Measurements from ENCODE around the gene CCT6A.
"Not testable (repeated sequence)": the region's sequence is repeated elsewhere in the genome, so short reads cannot be mapped to it uniquely, and the experiment has no call there.

Gene CCT6A, protein sequence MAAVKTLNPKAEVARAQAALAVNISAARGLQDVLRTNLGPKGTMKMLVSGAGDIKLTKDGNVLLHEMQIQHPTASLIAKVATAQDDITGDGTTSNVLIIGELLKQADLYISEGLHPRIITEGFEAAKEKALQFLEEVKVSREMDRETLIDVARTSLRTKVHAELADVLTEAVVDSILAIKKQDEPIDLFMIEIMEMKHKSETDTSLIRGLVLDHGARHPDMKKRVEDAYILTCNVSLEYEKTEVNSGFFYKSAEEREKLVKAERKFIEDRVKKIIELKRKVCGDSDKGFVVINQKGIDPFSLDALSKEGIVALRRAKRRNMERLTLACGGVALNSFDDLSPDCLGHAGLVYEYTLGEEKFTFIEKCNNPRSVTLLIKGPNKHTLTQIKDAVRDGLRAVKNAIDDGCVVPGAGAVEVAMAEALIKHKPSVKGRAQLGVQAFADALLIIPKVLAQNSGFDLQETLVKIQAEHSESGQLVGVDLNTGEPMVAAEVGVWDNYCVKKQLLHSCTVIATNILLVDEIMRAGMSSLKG

GRCh38 chr7:56051339-56052191, at the start of gene CCT6A, which contains the start of gene PSPH:
CCT6A (plus strand) TSS chr7:56051765; CDS start chr7:56051849, 84 bp downstream.
PSPH (minus strand) TSS chr7:56051444; CDS start chr7:56021212, 30,232 bp downstream.
- peak; percentile 73 for DNase-seq

GRCh38 chr7:56003749-56004148, 47.8 kb upstream of the CCT6A start:
- DNase-seq, result no peak

DNA sequence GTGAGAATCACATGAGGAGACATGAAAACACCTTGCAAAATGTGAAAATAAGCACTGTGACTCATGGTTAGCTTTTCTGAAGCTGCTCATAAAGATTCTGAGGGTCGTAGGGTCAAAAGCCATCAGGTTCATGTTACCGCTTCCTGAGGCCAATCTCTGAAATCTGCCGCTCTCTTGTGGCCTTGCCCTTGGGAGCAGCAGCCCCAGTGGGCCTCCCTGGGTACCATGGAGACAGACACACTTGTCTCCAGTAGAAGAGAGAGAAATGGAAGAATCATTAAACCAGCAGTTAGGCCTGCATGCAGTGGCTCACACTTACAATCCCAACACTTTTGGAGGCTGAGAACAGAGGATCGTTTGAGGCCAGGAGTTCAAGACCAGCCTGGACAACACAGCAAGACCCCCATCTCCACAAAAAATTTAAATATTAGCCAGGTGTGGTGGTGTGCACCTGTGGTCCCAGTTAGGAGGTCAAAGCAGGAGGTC, 44.4 kb upstream of the CCT6A start:
- no peak for DNase-seq

DNA sequence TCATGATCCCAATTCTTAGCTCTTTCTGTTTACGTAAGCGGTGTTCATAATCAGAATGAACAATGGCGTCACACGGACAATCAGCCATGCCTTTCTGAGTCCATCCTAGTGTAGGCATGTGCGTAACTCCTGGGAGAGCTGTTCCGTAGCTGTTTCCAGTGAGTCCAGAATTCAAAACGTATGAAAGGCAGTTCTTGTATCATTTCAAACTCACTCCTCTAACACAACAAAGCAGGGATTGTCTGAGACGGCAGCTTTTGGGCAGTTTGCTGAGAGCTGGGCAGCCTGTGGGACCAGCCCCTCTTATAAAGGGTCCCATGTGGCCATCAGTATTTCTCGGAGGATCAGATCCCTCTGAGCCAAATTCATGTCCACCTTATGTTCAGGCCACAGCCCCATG, 43.7 kb upstream of the CCT6A start:
- no peak for DNase-seq

DNA sequence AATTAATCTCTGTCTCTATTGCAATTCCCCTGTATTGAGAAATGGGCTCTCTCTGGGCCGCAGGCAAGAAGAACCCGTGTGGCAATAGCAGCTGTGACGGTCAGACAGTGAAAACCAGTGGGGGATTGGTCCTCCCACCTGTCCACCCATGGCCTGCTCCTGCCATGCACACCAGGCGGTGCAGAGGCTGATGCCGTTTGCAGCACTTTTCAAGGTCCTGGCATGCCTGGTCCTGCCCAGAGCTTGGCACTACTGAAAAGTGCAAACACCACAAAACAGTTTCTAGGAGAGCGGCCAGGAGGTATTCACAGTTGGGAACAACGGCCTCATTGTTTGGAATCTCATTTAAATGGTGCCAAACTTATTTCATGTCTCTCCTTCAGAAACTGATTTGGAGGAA, 41.9 kb upstream of the CCT6A start:
- no peak for DNase-seq

DNA sequence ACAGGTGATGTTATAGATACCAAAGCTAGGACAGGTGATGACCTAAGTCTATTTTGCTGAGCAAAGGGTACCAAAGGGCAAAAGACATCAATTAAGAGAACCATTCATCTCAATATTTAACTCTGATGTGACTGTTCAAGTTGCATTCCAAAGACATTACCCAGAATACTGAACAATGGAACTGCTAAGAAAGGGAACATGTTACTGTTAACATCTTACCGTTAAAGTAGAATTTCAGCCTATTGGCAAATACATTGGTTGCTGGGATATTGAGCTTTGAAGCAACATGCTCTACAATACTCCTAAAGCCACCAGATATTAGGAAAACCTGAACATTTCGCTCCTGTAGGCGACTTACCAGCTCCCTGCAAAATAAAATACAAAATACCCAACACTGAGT, 34.5 kb upstream of the CCT6A start:
- DNase-seq, result not testable (repeated sequence)

DNA sequence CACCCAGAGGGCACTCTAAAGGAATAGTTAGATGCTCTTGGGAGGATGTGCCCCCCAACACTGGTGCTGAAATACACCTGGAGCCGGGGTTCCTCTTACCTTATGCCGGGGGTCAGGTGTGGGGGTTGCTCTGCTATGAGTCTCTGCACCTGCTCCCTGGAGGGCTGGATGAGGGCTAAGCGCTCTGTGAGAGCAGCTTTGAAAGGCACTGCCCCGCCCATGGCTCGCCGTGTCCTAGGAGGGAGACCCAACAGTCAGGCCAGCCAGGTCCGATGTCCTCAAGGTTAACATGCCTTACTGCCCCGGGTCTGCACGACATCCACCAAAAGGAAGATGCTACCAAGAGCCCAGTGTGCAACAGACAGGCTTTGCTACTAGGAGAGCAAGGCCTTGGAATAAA, 32.1 kb upstream of the CCT6A start:
- DNase-seq, result no peak

DNA sequence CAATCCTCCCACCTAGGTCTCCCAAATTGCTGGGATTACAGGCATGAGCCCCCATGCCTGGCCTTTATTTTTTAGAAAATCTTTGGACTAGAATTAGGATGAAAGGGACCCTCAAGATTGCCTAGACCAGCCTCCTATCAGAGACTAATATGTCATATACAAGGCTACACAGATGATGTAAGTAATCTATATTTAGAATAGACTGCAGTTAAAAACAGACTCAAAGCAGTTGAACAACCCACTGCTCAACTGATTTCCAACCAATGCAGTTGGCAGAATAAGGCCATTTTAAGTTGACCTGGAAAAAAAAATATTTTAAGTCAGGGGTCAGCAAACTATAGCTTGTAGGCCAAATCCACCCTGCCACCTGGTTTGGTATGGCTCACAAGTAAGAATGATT, 28.1 kb upstream of the CCT6A start:
- no peak for DNase-seq

GRCh38 chr7:56026538-56026937, 25.0 kb upstream of the CCT6A start:
- no peak for DNase-seq

DNA sequence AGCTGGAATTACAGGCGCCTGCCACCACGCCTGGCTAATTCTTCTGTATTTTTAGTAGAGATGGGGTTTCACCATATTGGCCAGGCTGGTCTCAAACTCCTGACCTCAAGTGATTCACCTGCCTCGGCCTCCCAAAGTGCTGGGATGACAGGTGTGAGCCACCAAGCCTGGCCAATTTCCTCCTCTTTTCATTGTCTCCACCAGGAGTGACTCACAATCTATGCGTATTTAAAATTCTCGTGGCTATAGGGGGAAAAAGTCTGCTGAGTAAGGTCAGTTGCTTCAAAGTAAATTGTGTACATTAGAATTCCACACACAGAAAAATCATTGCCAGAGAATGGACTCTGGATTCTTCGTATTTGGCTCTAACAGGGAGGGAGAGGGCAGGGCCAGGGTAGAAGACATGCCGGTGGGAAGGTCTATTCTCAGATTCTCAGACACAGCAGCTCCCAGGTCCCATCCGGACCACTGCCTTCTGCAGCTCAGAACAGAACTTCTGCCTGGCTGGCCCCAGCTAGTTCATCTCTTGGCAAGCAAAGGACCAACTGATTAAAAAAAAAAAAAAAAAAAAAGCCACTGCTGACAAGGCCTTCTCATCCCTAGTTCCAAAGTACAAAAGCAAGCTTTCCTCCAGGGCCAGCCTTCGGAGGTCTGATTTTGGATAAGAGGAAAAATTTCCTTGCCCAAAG, 22.5 kb upstream of the CCT6A start:
- no peak for DNase-seq

DNA sequence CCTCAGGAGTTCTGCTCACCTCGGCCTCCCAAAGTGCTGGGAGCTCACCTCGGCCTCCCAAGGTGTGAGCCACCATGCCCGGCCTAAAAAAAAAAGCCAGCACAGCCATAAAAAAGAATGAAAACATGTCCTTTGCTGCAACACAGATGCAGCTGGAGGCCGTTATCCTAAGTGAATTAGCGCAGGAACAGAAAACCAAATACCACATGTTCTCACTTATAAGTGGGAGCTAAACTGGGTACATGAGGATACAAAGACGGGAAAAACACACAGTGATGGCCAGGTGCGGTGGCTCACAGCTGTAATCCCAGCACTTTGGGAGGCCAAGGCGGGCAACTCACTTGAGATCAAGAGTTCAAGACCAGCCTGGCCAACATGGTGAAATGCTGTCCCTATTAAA, 21.2 kb upstream of the CCT6A start:
- DNase-seq, result no peak

GRCh38 chr7:56031556-56031955, 20.0 kb upstream of the CCT6A start:
- DNase-seq, result not testable (repeated sequence)

GRCh38 chr7:56032578-56032977, 19.0 kb upstream of the CCT6A start:
- DNase-seq, result not testable (repeated sequence)

GRCh38 chr7:56033671-56034432, 17.7 kb upstream of the CCT6A start:
- peak; percentile 51 for DNase-seq

GRCh38 chr7:56040730-56041129, 10.8 kb upstream of the CCT6A start:
- no peak for DNase-seq

- DNase-seq, result not testable (repeated sequence)
These were observed 5.8 kb upstream of the CCT6A start for GRCh38 chr7:56045758-56046157.

DNA sequence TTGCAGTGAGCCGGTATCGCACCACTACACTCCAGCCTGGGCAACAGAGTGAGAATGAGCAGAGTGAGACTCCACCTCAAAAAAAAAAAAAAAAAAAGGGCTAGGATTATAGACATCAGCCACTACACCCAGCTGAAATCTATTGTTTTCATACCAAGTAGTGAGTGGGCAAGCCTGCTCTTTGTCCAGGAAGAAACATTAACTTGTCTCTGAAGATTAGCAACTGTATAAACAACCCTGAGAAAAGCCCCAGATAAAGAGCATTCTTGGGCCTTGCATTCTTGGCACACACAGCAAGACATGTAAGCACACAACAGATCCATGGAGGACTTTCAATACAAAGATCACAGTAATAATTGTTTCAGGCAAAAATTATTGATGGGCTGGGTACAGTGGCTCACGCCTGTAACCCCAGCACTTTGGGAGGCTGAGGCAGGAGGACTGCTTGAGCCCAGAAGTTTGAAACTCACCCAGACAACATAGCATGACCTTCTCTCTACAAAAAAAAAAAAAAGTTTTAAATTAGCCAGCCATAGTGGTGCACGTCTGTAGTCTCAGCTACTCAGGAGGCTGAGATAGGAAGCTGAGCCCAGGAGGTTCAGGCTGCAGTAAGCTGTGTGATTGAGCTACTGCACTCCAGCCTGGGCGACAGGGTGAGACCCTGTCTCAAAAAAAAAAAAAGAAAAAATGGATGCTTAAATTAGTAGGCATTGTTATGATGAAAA, 4.7 kb upstream of the CCT6A start:
- no peak for DNase-seq

- not testable (repeated sequence) for DNase-seq
These were observed 4.0 kb upstream of the CCT6A start for GRCh38 chr7:56047446-56048116.

DNA sequence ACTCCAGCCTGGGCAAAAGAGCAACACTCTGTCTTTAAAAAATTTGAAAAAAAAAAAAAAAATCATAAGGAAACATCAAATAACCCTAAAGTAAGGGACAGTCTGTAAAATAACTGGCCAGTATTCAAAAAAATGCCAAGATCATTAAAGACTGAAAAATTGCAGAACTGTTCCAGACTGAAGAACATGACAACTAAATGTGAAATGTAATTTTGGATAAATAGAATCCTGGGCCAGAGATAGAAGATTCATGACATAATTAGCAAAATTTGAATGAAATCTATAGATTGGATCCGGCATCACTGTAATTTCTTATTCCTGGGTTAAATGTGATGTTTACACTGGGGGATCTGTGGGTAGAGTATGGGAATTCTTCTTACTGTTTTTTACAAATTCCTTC, 3.3 kb upstream of the CCT6A start:
- no peak for DNase-seq

- not testable (repeated sequence) for DNase-seq
These were observed 2.8 kb upstream of the CCT6A start for GRCh38 chr7:56048763-56049162.

DNA sequence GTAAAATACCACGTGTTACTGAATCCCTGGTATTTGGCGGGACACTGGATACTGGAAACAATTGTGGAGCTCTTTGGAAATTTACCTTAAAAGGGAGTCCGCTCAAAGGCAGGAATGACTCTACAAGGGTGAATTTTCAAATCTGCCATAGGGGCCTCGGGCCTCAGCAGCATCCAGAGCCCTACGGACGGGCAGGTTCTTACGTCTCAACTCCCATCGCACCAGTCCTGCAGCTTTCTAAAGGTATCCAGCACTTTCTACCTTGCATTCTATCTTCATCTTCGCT, 569 bp upstream of the CCT6A start:
- no peak for DNase-seq
